Measurements from ENCODE around the gene FHOD3. TPM values are rescaled to one million over a fixed set of nuclear protein-coding genes. Genes with fewer than 3 reads are reported as not detected.
"Not testable (repeated sequence)": the region's sequence is repeated elsewhere in the genome, so short reads cannot be mapped to it uniquely, and the experiment has no call there.

Gene FHOD3
- polyA plus RNA-seq, 1 donor from 2014 or later: not detected

DNA sequence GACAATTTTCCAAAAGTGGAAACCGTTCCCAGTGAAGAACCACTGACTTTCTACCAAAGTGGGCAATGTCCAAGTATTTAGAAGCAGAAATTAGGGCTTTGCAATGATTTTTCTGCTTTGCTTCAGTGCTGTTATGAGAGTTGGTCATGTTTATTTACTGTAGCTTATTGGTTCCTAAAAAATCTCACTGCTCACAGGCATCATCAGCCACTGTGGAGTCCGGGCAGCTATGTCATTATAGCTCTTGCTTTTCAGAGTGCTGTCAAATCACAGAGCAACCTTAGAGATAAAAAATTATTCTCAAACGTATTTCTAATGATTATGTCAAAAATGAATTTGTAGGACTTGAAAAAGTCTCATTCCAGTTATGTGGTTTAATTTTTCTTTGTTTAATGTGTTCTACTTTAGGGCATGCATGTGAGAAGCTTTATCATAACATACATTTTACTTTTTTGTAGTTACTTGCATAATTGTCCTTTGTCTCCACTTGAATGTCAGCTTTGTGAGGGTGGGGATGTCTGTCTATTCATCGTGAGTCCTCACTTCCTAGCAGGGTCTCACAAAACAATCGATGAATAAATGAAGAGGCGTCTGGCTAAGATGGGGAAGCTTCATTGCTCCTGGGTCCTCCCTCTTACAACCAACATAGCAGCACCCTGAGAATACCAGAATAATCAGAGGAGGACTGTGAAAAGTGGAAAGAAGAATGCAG lies 413.7 kb downstream of the FHOD3 start:
- no peaks in the 10 kb centered on the region for H3K9me3 Mint-ChIP-seq
- H3K4me1 Mint-ChIP-seq: no peaks in the 10 kb centered on the region
- H3K27me3 Mint-ChIP-seq: peaks cover 2% of the 10 kb centered on the region
- H3K27ac Mint-ChIP-seq: no peak overlapping the region
- H3K36me3 Mint-ChIP-seq: peaks cover 2% of the 10 kb centered on the region
- H3K4me3 Mint-ChIP-seq: no peak overlapping the region

DNA sequence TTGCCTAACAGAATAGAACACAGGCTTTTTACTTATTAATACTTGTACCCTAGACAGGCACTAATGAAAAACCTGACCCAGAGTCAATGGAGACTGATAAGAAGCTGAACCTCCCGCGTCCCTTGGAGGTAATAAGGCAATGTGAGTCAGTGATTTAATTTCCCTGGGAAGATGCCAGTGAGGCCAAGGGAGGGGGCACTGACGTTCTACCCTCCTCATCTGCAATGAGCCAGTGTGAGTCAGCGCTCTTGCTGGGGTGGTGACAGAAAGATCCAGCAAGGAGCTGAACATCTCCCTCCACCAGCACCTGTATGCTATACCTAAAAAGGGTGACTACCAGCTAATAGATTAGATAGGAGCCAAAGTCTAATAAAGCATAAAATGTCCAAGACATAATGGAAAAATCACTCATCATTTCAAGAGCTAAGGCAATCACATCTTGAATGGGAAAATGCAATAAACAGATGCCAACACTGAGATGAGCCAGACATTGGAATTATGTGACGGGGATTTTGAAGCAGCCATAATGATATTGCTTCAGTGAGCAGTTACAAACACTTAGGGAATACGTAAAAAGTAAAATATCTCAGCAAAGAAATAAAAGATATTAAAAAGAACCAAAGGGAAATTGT lies 414.4 kb downstream of the FHOD3 start:
- Mint-ChIP-seq H3K4me1 (no peaks in the 10 kb centered on the region), H3K9me3 (no peaks in the 10 kb centered on the region), H3K4me3 (no peak overlapping the region), H3K27me3 (no peaks in the 10 kb centered on the region), H3K36me3 (peaks cover 2% of the 10 kb centered on the region), H3K27ac (no peak overlapping the region)

DNA sequence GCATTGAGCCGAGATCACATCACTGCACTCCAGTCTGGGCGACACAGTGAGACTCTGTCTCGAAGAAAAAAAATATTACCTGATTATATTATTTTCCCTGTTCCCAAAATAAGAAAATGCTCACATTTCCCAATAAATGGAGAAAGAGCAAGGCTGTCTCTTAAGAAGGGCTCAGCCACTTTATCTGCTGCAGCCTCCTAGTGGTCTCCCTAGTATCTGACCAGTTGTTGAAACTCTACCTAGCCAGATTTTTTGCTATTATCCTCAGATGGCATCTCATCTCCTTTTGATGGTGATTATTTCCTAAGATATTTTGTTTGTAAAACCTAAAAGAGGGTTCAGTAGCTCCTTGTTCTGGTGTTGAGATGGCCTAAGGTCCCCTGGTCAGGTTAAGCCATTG lies 417.0 kb downstream of the FHOD3 start:
- Mint-ChIP-seq H3K27me3 (no peaks in the 10 kb centered on the region), H3K4me3 (no peak overlapping the region), H3K9me3 (no peaks in the 10 kb centered on the region), H3K4me1 (no peaks in the 10 kb centered on the region), H3K36me3 (no peaks in the 10 kb centered on the region), H3K27ac (no peak overlapping the region)

DNA sequence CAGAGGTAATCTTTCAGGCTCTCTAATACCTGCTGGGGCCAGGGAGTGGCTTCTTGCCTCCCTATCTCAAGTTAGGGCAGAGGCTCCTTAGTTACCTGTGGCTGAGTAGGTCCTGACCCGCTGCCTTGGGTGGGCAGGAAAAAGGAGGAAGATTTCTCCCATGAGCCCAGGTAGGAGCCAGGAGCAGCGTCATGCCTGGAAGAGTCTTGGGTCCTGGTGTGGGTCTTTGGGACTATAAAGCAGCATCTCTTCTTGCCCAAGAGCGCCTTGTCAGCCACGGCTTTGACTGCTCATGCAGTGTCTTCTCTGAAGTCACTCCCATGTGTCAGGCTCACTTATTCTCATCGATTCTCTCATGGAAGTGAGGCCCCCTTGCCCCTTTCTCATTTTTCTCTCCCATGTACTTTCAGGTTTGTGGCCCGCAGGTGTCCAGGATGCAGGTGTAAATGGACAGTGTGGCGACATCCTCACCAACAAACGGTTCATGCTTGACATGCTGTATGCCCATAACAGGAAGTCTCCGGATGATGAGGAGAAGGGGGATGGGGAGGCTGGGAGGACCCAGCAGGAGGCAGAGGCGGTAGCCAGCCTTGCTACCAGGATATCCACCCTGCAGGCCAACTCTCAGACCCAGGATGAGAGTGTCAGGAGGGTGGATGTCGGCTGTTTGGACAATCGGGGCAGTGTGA lies 420.1 kb downstream of the FHOD3 start:
- no peak overlapping the region for H3K27ac Mint-ChIP-seq
- H3K9me3 Mint-ChIP-seq: no peaks in the 10 kb centered on the region
- H3K4me3 Mint-ChIP-seq: no peak overlapping the region
- H3K36me3 Mint-ChIP-seq: no peaks in the 10 kb centered on the region
- H3K4me1 Mint-ChIP-seq: no peaks in the 10 kb centered on the region
- H3K27me3 Mint-ChIP-seq: peaks cover 2% of the 10 kb centered on the region

DNA sequence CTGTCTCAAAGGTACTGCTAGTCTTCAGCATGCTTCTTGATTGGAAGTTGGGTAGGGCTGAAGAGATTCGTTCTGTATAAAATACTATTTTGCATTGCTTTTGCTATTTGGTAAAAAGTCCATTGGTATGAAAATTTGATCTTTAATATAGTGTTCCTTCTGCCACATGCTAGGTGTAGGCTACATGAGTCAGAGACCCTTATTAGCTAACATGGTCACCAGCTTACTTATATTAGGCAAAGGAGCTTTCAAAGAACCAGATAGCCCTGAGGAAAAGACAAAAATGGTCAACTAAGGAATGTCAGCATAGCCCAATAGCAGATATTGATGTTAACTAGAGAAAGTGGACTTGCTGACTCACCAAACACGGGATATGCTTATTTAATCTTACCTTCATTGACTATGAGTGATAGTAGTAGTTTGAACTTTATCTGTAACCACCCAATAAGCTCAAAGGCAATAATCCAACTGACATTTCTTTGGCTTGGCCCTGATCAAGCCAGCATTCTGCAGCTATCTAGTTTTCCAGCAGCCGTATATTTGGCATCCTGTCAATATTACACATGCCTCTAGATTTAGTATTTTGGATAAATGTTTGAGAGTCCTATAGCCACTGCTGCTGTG lies 421.3 kb downstream of the FHOD3 start:
- no peak overlapping the region for H3K27ac Mint-ChIP-seq
- no peaks in the 10 kb centered on the region for H3K36me3 Mint-ChIP-seq
- H3K27me3 Mint-ChIP-seq: peaks cover 2% of the 10 kb centered on the region
- no peaks in the 10 kb centered on the region for H3K4me1 Mint-ChIP-seq
- no peaks in the 10 kb centered on the region for H3K9me3 Mint-ChIP-seq
- H3K4me3 Mint-ChIP-seq: no peak overlapping the region

DNA sequence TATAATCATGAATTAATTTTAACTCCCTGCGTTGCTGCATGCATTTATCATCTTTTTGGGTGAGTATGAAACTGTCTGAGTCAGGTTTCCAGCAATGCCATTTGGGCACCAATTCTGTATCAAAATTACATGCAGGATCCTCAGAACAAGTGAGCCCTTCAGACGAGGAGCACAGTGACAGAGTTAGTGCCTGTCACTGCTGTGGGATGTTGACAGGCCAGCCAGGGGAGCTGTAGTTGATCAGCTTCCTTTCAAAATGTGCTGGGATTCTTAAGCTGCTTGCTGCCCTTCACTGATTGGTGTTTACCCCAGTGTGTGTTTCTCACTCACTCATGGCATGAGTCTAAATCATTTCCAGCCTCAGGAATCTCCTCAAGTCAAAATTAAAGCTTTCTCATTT lies 422.1 kb downstream of the FHOD3 start:
- Mint-ChIP-seq H3K4me3 (no peak overlapping the region), H3K36me3 (no peaks in the 10 kb centered on the region), H3K4me1 (no peaks in the 10 kb centered on the region), H3K27ac (no peak overlapping the region), H3K27me3 (peaks cover 2% of the 10 kb centered on the region), H3K9me3 (no peaks in the 10 kb centered on the region)

DNA sequence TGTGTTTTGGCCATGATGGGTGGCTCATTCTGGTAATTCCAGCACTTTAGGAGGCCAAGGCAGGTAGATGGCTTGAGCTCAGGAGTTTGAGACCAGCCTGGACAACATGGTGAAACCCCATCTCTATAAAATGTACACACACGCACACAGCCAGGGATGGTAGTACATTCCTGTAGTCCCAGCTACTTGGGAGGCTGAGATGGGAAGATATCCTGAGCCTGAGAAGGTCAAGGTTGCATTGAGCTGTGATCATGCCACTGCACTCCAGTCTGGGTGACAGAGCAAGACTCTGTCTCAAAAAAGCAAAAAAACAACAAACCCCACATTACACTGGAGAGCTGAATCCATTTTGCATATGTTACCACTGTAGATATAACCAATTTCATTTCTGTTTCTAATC lies 423.8 kb downstream of the FHOD3 start:
- not testable (repeated sequence) for H3K9me3 Mint-ChIP-seq, H3K36me3 Mint-ChIP-seq, H3K4me3 Mint-ChIP-seq, H3K27me3 Mint-ChIP-seq, H3K27ac Mint-ChIP-seq, H3K4me1 Mint-ChIP-seq

DNA sequence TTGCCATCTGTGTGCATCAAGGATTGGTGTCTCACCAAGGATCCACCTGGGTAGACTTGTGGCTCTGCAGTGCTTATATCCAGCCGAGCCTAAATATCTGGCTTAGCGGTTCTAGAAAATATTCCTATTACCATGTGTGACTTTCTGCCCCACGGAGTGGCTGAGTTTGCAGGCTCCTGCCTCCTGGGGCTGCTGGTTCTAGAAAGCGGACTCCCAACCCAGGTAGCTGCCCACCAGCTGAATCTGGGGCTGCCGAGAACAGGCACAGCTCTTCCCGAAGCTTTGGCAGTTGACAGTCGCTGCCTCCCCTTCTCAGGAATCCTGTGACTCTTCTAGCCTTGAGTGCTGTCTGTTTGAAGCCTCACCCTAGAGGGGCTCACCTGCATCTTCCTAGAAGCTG lies 426.7 kb downstream of the FHOD3 start:
- Mint-ChIP-seq H3K27me3 (peaks cover 4% of the 10 kb centered on the region), H3K4me1 (no peaks in the 10 kb centered on the region), H3K9me3 (peaks cover 0 to 2% (median 0%) of the 10 kb centered on the region in 3 donors), H3K36me3 (no peaks in the 10 kb centered on the region), H3K27ac (no peak overlapping the region), H3K4me3 (no peak overlapping the region)

DNA sequence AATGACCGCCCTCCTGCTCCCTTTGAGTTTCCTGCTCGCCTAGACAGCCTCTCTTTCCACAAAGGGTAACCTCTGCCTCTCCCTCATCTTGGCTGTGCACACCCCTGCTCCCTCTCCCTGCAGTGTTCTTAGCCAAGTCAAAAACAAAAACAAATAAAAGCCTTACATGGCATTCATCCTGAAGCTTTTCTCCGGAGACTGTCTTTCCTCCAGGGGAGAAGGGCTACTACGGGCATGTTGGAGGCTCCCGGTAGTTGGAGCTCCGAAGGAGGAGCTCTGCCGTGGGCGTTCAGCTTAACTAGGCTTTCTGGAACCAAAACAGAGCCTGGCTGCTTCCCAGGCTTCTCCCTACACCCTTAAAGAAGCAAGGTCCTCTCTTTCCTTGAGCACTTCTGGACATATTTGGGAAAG lies 427.1 kb downstream of the FHOD3 start:
- no peaks in the 10 kb centered on the region for H3K36me3 Mint-ChIP-seq
- no peaks in the 10 kb centered on the region for H3K4me1 Mint-ChIP-seq
- H3K27ac Mint-ChIP-seq: no peak overlapping the region
- H3K4me3 Mint-ChIP-seq: no peak overlapping the region
- H3K27me3 Mint-ChIP-seq: peaks cover 4% of the 10 kb centered on the region
- peaks cover 0 to 2% (median 0%) of the 10 kb centered on the region in 3 donors for H3K9me3 Mint-ChIP-seq

DNA sequence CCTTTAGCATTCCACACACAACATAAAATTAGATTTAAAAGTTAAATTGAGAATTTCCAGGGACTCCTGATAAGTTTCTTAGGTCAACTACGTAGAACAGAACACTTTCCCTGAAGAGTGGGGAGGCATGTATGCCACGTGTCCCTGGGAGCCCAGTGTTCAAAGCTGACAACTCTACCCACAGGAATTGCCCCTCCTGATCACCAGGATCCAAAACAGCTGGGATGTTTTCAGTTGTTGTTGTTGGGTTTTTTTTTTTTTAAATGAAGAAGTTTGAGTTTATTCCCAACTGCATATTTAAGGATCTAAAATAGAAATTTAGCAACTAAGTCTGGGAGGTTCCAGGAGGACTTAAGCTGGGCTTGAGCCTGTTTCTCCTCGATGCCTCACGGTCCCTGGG lies 430.8 kb downstream of the FHOD3 start:
- no peak overlapping the region for H3K4me3 Mint-ChIP-seq
- no peak overlapping the region for H3K27ac Mint-ChIP-seq
- peaks cover 3% of the 10 kb centered on the region for H3K27me3 Mint-ChIP-seq
- H3K4me1 Mint-ChIP-seq: no peaks in the 10 kb centered on the region
- peaks cover 0 to 10% (median 1%) of the 10 kb centered on the region in 3 donors for H3K9me3 Mint-ChIP-seq
- H3K36me3 Mint-ChIP-seq: no peaks in the 10 kb centered on the region

DNA sequence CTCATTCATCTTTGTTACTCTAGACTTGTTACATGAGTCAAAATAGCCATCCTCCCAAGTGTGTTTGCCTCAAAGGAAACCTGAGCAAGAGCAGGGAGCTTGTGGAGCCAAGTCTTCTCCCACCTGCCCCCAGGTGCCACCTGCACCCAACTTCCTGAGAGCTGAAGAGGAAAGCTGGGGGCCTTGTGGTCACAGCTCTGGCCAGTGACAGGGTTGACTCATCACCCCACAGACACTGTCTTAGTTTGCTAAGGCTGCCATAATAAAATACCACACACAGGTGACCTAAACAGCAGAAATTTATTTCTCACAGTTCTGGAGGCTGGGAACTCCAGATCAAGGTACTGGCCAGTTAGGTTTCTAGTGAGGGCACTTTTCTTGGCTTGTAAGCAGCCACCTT lies 431.7 kb downstream of the FHOD3 start:
- no peak overlapping the region for H3K4me3 Mint-ChIP-seq
- H3K27me3 Mint-ChIP-seq: peaks cover 3% of the 10 kb centered on the region
- no peak overlapping the region for H3K27ac Mint-ChIP-seq
- no peaks in the 10 kb centered on the region for H3K4me1 Mint-ChIP-seq
- H3K9me3 Mint-ChIP-seq: peaks cover 0 to 10% (median 1%) of the 10 kb centered on the region in 3 donors
- H3K36me3 Mint-ChIP-seq: no peaks in the 10 kb centered on the region

DNA sequence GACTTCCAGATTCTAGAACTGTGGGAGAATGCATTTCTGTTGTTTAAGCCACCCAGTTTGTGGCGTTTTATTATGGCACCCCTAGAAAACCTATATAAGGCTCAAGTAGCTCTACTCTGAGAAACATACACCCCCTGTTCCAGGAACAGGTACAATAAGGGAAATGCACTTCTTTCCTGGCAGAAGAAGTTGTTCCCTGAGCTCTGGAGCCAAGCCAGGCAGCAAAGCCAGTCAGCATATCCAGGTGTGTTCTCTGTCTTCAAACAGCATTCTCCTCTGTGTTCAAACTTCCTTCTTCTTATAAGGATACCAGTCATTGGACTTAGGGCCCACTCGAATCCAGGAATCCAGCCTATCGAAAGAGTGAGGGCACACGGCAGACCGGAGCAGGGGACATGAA lies 434.8 kb downstream of the FHOD3 start:
- peaks cover 0 to 10% (median 9%) of the 10 kb centered on the region in 3 donors for H3K4me1 Mint-ChIP-seq
- no peak overlapping the region for H3K4me3 Mint-ChIP-seq
- H3K27me3 Mint-ChIP-seq: peaks cover 7% of the 10 kb centered on the region
- H3K27ac Mint-ChIP-seq: no peak overlapping the region
- H3K36me3 Mint-ChIP-seq: no peaks in the 10 kb centered on the region
- H3K9me3 Mint-ChIP-seq: peaks cover 0 to 8% (median 1%) of the 10 kb centered on the region in 3 donors

DNA sequence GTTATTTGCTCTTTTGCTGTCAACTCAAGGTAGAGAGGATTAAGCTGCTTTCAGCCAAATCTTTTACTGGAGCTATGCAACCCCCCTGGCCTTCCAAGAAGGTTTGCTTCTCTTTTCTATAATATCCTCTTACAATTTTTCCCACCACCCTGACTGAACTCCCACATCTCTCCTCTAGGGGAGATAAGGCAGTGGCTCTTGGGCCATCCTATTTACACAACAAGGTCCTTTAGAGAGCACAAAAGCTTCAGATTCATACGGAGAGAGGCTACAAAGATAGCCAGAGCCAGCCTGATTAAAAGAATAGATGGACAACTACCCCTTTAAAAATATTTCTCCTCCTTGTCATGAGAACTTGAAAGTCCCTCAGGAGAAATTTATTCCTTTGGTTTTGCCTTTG lies 435.6 kb downstream of the FHOD3 start:
- H3K4me1 Mint-ChIP-seq: peaks cover 0 to 10% (median 9%) of the 10 kb centered on the region in 3 donors
- peak overlapping the region in 1 of 3 donors; percentile 59 for H3K27ac Mint-ChIP-seq
- peak overlapping the region in 1 of 4 donors; percentile 28 for H3K4me3 Mint-ChIP-seq
- no peaks in the 10 kb centered on the region for H3K36me3 Mint-ChIP-seq
- H3K27me3 Mint-ChIP-seq: peaks cover 7% of the 10 kb centered on the region
- H3K9me3 Mint-ChIP-seq: peaks cover 0 to 8% (median 1%) of the 10 kb centered on the region in 3 donors

DNA sequence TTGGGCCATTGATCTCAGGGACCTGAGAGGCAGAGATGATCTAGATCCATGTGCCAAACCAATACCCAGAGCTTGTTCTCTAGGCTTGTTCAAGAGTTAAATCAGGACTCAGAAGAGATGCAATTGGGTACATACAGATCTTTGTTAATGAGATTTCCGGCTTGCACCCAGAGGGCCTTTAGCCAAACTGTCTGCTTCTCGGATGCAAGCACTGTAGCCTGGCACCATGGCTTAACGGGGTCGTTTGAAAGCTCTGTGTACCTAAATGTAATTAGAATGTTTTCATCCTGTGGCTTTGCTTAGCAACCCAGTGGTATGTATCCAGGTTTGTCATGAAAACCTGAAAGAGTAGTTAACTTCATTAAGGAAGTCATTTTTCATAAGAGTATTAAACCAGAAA lies 437.1 kb downstream of the FHOD3 start:
- Mint-ChIP-seq H3K27ac (no peak overlapping the region), H3K4me3 (no peak overlapping the region), H3K36me3 (no peaks in the 10 kb centered on the region), H3K4me1 (peaks cover 0 to 10% (median 9%) of the 10 kb centered on the region in 3 donors), H3K9me3 (peaks cover 0 to 8% (median 1%) of the 10 kb centered on the region in 3 donors), H3K27me3 (peaks cover 9% of the 10 kb centered on the region)

DNA sequence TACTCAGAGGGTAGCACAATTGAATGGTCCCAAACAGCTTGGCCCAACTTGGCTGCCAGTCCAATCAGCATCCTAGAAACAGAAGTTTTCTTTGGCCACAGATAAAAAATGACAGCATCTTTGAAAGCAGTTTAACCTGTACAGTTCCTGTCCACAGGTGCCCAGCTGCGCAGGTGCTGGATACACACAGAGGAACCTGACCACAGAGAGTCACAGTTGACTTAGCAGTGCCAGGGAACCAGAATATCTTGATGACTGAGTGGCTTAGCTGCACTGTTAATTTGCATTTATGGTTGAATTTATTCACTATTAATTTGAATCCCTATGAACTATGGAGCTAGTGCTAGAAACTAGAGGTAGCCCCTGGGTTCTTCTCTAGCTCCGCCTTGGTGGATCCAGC lies 437.6 kb downstream of the FHOD3 start:
- Mint-ChIP-seq H3K4me3 (no peak overlapping the region), H3K9me3 (peaks cover 0 to 8% (median 1%) of the 10 kb centered on the region in 3 donors), H3K27ac (no peak overlapping the region), H3K27me3 (peaks cover 9% of the 10 kb centered on the region), H3K36me3 (no peaks in the 10 kb centered on the region), H3K4me1 (peaks cover 0 to 10% (median 9%) of the 10 kb centered on the region in 3 donors)
